ENCODE measurements around the gene MOK.
A peak's percentile ranks its signal among the peaks of the same experiment; 100 is the strongest.

MOK gene

DNA sequence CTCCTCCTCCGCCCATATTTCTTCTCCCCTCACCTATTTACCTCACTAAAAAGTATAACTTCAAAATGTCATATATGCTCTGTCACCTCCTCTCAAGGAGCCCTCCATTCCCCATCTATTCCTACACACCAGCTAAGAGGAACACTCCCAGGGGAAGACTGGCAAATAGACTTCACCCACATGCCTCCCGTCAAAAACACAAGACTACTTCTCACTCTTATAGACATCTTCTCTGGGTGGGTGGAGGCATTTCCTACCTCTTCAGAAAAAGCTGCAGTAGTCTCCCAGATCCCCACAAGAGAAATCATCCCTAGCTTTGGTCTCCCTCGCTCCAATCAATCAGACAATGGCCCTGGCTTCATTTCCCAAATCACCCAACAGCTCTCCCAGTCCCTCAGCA, 66.2 kb downstream of the MOK start:
- Histone ChIP-seq H3K4me3 (ENCODE audit: low read depth in 1 of 2, low read length in 1 of 2) (no peak overlapping the region), H3K9me3 (no peaks in the 10 kb centered on the region), H3K36me3 (no peaks in the 10 kb centered on the region), H3K27me3 (no peaks in the 10 kb centered on the region), H3K27ac (no peak overlapping the region), H3K4me1 (ENCODE audit: control insufficient read depth in 1 of 2, insufficient read depth in 1 of 2, low read depth in 1 of 2, low read length in 1 of 2) (peaks cover 0 to 12% of the 10 kb centered on the region in 2 experiments)
- no peak for TF ChIP-seq CTCF (IDR thresholded peaks at IDR 0.05)

GRCh38 chr14:102238131-102238530, 66.8 kb downstream of the MOK start:
- no peak overlapping the region for H3K4me3 ChIP-seq (ENCODE audit: low read depth in 1 of 2, low read length in 1 of 2)
- H3K27ac ChIP-seq, result no peak overlapping the region
- H3K27me3 ChIP-seq, result no peaks in the 10 kb centered on the region
- TF ChIP-seq CTCF (IDR thresholded peaks at IDR 0.05), result no peak
- no peaks in the 10 kb centered on the region for H3K36me3 ChIP-seq
- H3K4me1 ChIP-seq (ENCODE audit: control insufficient read depth in 1 of 2, insufficient read depth in 1 of 2, low read depth in 1 of 2, low read length in 1 of 2), result peaks cover 0 to 12% of the 10 kb centered on the region in 2 experiments
- no peaks in the 10 kb centered on the region for H3K9me3 ChIP-seq

GRCh38 chr14:102236026-102236425, 68.9 kb downstream of the MOK start:
- Histone ChIP-seq H3K4me1 (ENCODE audit: control insufficient read depth in 1 of 2, insufficient read depth in 1 of 2, low read depth in 1 of 2, low read length in 1 of 2) (peaks cover 0 to 12% of the 10 kb centered on the region in 2 experiments), H3K36me3 (no peaks in the 10 kb centered on the region), H3K9me3 (no peaks in the 10 kb centered on the region), H3K27me3 (no peaks in the 10 kb centered on the region), H3K27ac (no peak overlapping the region), H3K4me3 (ENCODE audit: low read depth in 1 of 2, low read length in 1 of 2) (no peak overlapping the region)
- TF ChIP-seq CTCF (IDR thresholded peaks at IDR 0.05), result no peak

DNA sequence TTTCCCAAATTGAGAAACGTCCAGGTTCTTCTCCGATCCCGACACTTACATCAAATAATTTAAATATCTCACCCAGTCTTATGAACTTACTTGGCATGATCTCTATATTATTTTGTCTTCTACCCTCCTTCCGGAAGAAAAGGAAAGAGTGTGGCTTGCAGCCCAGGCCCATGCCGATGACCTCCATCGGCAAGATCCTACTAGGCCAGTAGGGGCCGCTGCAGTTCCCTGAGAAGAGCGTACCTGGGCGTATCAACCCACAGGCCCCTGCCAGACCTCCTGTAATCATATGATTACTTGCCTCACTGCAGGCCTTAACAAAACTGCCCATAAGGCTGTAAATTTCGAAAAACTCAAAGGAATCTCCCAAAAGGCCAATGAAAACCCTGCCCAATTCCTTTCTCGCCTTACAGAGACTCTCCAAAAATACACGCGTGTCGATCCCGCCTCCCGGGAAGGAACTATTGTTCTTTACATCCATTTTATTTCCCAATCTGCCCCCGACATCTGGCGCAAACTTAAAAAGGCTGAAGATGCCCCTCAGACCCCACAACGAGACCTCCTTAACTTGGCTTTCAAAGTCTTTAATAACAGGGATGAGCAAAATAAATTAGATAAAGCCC, 69.6 kb downstream of the MOK start:
- peaks cover 0 to 12% of the 10 kb centered on the region in 2 experiments for H3K4me1 ChIP-seq (ENCODE audit: control insufficient read depth in 1 of 2, insufficient read depth in 1 of 2, low read depth in 1 of 2, low read length in 1 of 2)
- H3K27me3 ChIP-seq, result no peaks in the 10 kb centered on the region
- TF ChIP-seq CTCF (IDR thresholded peaks at IDR 0.05), result peak; percentile 71
- no peaks in the 10 kb centered on the region for H3K36me3 ChIP-seq
- H3K27ac ChIP-seq, result no peak overlapping the region
- H3K9me3 ChIP-seq, result no peaks in the 10 kb centered on the region
- no peak overlapping the region for H3K4me3 ChIP-seq (ENCODE audit: low read depth in 1 of 2, low read length in 1 of 2)

GRCh38 chr14:102234331-102235264, 70.4 kb downstream of the MOK start:
- H3K36me3 ChIP-seq, result no peaks in the 10 kb centered on the region
- no peaks in the 10 kb centered on the region for H3K9me3 ChIP-seq
- H3K4me1 ChIP-seq (ENCODE audit: control insufficient read depth in 1 of 2, insufficient read depth in 1 of 2, low read depth in 1 of 2, low read length in 1 of 2), result peaks cover 0 to 12% of the 10 kb centered on the region in 2 experiments
- H3K27me3 ChIP-seq, result no peaks in the 10 kb centered on the region
- H3K4me3 ChIP-seq (ENCODE audit: low read depth in 1 of 2, low read length in 1 of 2), result no peak overlapping the region
- H3K27ac ChIP-seq, result no peak overlapping the region
- TF ChIP-seq CTCF (IDR thresholded peaks at IDR 0.05), result no peak
